SK-N-MC (cell line): ENCODE measurements around the gene ADAM11.
"Not testable (repeated sequence)": the region's sequence is repeated elsewhere in the genome, so short reads cannot be mapped to it uniquely, and the experiment has no call there.

ENCODE experiments used
- EZH2 ChIP-seq: fragments of 200-600 bp; sonication (generic); IDR thresholded peaks from one replicate; pipeline ENCODE4 v1.6.1; 2017; ENCODE audit warnings: antibody characterized with exemption
- FOXP2 ChIP-seq: optimal IDR thresholded peaks from 2 replicates; pipeline ENCODE3; 2011; ENCODE audit warnings: mild to moderate bottlenecking, moderate library complexity; ENCODE audit not compliant: insufficient read depth; ENCODE audit errors: extremely low read length, control extremely low read depth
- POLR2AphosphoS5 ChIP-seq: IDR thresholded peaks from 2 replicates; pipeline ENCODE4 v1.6.1; 2012; ENCODE audit warnings: mild to moderate bottlenecking, low read depth, low read length, borderline replicate concordance

GRCh38 chr17:44745738-44746137 lies 13.1 kb upstream of the ADAM11 start:
- TF ChIP-seq EZH2, POLR2AphosphoS5, FOXP2: not testable (repeated sequence)
